Measurements from ENCODE around the gene A4GNT.
A peak's percentile ranks its signal among the peaks of the same experiment; 100 is the strongest.

- TF ChIP-seq CTCF (conservative IDR thresholded peaks at IDR 0.05; ENCODE audit: low read length) (peak; percentile 84), EZH2phosphoT487 (IDR thresholded peaks at IDR 0.05; ENCODE audit: borderline replicate concordance, low read depth, low read length) (no peak)
Observed at GRCh38 chr3:138118612-138119422, 13.4 kb downstream of the A4GNT start.

Measured in OCI-LY7 (cell line).